Subcutaneous abdominal adipose tissue (tissue), 5 donors: Measurements from ENCODE around the gene ACTR6.
A peak's percentile ranks its signal among the peaks of the same experiment; 100 is the strongest.

ENCODE experiments used
- H3K27ac ChIP-seq: one replicate; pipeline ENCODE4 v1.7.0; 2013; ENCODE audit warnings: low read depth, mild to moderate bottlenecking, inconsistent platforms, low read length, moderate library complexity
- H3K27me3 ChIP-seq, 5 donors: one replicate each; pipeline ENCODE4 v1.7.0; 2013; ENCODE audit warnings: low read length in 5 of 5, inconsistent platforms in 1 of 5; ENCODE audit not compliant: control insufficient read depth in 5 of 5, insufficient read depth in 4 of 5
- H3K36me3 ChIP-seq, 5 donors: one replicate each; pipeline ENCODE4 v1.7.0; 2013; ENCODE audit warnings: low read length in 5 of 5; ENCODE audit not compliant: control insufficient read depth in 5 of 5, insufficient read depth in 5 of 5
- H3K4me1 ChIP-seq, 5 donors: one replicate each; pipeline ENCODE4 v1.7.0; 2013; ENCODE audit warnings: low read length in 5 of 5, mild to moderate bottlenecking in 3 of 5, moderate library complexity in 1 of 5; ENCODE audit not compliant: control insufficient read depth in 5 of 5, insufficient read depth in 5 of 5
- H3K4me3 ChIP-seq, 5 donors: one replicate each; pipeline ENCODE4 v1.7.0; 2013; ENCODE audit warnings: low read length in 5 of 5, low read depth in 1 of 5
- H3K9ac ChIP-seq, 5 donors: one replicate each; pipeline ENCODE4 v1.7.0; 2013; ENCODE audit warnings: low read length in 5 of 5, mild to moderate bottlenecking in 4 of 5, moderate library complexity in 3 of 5
- H3K9me3 ChIP-seq, 5 donors: one replicate each; pipeline ENCODE4 v1.7.0; 2013; ENCODE audit warnings: low read length in 5 of 5; ENCODE audit not compliant: control insufficient read depth in 5 of 5
- donor health status: healthy.
- donor health status: healthy.
- donor health status: healthy.
- donor health status: healthy.
- donor health status: healthy.

Gene ACTR6

DNA sequence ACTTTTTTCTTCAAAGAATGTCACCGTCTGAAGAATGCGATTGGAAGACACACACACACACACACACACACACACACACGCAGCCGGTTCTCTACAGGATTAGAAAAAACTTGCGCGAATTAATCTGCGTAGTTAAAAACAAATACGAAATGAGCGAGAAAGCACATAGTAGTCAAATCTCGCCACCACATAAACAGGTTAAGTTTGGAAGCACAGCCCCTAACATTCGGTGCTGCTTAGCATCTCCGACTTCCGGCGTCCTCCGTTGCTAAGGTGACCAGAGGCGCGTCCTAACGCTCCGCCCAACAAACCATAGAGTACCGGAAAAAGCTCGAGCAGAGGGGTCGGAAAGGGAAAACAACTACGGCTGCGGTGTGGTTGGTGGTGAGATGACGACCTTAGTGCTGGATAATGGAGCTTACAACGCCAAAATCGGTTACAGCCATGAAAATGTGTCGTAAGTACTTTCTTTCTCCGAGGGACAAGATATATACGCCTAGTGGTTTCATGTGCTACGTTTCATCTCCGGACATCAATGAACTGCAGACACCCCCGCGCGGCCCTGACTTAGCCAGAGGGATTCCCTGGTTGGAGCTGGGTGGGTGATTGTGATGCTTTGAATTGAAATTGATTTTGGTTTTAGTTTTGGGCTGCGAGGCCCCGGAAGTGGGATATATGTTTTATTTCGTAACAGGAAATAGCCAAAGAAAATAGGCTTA, at the start of gene ACTR6:
ACTR6 (plus strand) TSS at position 353 of the 719 bp plus-strand sequence; CDS start at position 390, 37 bp downstream.
- Histone ChIP-seq H3K9ac (peak within 1 kb of the TSS; percentile 73 to 91 (median 78)), H3K36me3 (no peaks in the 10 kb centered on the region), H3K27me3 (no peaks in the 10 kb centered on the region), H3K4me3 (peak within 1 kb of the TSS; percentile 86 to 95 (median 92)), H3K27ac (peak within 1 kb of the TSS; percentile 76), H3K4me1 (peaks cover 0 to 25% (median 21%) of the 10 kb centered on the region in 5 donors), H3K9me3 (no peaks in the 10 kb centered on the region)

DNA sequence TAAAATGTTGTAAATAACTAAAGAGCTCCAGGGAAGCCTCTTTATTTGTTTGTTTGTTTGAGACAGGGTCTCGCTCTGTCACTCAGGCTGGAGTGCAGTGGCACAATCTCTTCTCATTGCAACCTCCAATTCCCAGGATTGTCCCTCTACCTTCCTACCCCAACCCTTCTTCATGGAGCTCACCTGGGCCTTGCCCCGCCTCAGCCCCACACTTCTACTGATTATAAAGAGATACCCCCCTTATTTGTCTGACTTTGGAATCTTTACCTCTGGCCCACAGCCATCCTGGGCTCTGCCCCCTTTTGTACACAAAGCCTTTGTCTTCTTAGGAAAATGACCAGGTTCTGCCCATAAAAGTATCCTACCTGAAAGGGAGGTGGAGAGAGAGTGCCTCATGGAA, 48.8 kb upstream of the ACTR6 start:
- H3K27me3 ChIP-seq, result no peaks in the 10 kb centered on the region
- H3K9me3 ChIP-seq, result no peaks in the 10 kb centered on the region
- H3K27ac ChIP-seq, result no peak overlapping the region
- no peaks in the 10 kb centered on the region for H3K36me3 ChIP-seq
- no peak overlapping the region for H3K9ac ChIP-seq
- no peak overlapping the region for H3K4me3 ChIP-seq
- H3K4me1 ChIP-seq, result peaks cover 0 to 4% (median 3%) of the 10 kb centered on the region in 5 donors

DNA sequence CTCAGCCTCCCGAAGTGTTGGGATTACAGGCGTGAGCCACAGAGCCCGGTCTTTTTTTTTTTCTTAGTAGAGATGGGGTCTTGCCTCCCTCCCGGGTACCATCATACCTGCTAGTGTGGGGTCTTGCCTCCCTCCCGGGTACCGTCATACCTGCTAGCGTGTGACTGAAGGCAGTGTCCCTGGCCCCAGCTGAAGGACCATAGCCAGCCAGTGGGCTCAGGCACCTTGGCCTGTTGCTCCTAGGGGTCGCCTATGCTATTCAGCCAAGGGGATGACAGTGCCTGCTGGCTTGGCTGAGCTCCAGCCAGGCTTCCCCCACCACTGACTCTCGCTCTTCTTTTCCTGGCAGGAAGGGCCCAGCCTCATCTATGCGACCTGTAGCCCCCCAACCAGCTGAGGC, 47.5 kb upstream of the ACTR6 start:
- Histone ChIP-seq H3K9ac (no peak overlapping the region), H3K9me3 (no peaks in the 10 kb centered on the region), H3K4me1 (peaks cover 0 to 4% (median 3%) of the 10 kb centered on the region in 5 donors), H3K27ac (no peak overlapping the region), H3K4me3 (no peak overlapping the region), H3K36me3 (no peaks in the 10 kb centered on the region), H3K27me3 (no peaks in the 10 kb centered on the region)

DNA sequence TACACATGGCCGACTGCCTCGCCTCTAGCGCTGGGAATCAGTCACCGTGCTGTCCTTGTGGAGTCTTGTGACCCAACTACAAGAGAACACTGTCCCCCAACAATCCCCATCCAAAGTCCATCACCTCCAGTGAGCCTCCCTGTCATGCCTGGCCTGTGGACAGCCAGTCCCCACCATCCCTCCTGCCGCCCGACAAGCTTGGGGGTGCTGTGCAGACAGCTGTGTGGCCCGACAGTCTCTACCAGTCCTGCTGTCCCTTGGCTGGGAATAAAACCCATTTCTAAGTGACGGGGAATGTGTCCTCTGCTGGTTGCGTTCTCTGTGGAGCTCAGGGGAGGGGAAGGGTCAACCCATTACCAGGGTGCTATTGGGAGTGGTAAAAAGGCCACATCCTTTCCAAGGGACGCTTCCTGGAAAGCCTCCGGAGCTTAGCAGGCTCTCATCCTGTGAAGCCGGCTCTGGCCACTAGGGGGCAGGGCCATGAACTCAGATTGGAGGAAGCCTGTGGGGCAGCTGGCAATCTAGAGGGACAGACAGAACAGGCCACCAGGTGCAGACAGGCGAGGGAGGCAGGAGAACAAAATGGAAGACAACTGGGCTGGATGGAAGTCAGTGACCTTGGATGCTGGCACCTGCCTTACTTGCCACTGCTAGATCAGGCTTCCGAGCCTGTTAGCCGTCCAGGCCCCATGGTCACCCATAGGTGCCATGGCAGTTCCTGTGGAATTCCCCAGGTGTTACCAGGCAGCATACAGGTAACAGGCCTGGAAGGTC, 46.0 kb upstream of the ACTR6 start:
- no peak overlapping the region for H3K27ac ChIP-seq
- H3K9ac ChIP-seq, result no peak overlapping the region
- peaks cover 0 to 4% (median 3%) of the 10 kb centered on the region in 5 donors for H3K4me1 ChIP-seq
- H3K27me3 ChIP-seq, result no peaks in the 10 kb centered on the region
- H3K36me3 ChIP-seq, result no peaks in the 10 kb centered on the region
- H3K4me3 ChIP-seq, result peak overlapping the region in 1 of 5 donors; percentile 2
- H3K9me3 ChIP-seq, result no peaks in the 10 kb centered on the region

DNA sequence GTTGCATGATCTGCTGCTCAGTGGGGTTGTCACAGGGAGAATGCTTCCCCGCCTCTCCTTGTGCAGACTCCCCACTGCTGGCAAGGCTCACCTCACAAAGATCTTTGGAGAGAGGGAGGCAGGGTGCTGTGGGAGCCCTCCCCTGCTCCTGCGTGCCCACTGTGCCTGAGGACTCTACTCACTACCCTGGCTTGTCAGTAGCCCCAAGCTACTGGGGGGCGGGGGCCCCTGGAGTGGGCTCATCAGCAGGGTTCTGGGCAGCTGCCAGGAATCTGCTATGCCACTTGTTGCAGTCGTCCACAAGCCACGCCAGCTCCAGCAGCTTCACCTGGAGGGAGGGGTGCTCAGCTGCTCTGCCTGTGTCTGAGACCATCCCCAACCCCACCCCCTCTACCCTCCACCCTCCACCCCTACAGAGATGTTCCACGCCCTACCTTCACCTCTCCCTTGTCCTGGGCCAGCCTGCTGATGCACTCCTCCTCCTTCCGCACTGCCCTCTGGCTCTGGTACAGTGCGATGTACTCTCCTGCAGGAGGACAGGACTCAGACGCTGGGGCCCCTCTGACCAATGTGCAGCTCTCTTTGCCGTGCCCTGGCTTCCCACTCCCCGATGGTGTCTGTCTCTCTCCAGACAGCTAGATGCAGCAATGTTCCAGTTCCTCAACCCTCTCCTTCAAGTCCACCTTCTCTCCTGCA, 43.7 kb upstream of the ACTR6 start:
- H3K4me1 ChIP-seq, result peaks cover 0 to 4% (median 3%) of the 10 kb centered on the region in 5 donors
- H3K4me3 ChIP-seq, result no peak overlapping the region
- no peaks in the 10 kb centered on the region for H3K9me3 ChIP-seq
- no peak overlapping the region for H3K9ac ChIP-seq
- H3K27me3 ChIP-seq, result no peaks in the 10 kb centered on the region
- no peaks in the 10 kb centered on the region for H3K36me3 ChIP-seq
- H3K27ac ChIP-seq, result no peak overlapping the region

DNA sequence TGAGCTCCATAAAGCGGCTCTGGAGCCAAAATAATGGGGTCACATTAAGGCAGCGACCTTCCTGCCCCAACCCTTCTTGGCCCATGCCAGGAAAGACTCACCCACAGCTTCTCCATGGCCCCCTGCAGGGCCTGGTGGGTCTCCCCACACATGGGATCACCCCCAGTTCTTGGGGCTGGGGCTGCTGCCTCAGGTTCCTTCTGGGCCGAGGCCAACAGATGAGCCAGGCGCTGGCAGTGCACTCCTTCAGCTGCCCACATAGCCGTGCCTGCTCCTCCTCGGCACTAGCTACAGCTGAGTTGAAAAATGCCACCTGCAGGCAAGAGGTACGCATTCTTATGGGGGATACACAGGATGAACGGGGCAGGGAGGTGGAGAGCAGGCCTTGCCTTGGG, 43.2 kb upstream of the ACTR6 start:
- no peaks in the 10 kb centered on the region for H3K27me3 ChIP-seq
- no peak overlapping the region for H3K4me3 ChIP-seq
- no peaks in the 10 kb centered on the region for H3K9me3 ChIP-seq
- H3K36me3 ChIP-seq, result no peaks in the 10 kb centered on the region
- peaks cover 0 to 4% (median 3%) of the 10 kb centered on the region in 5 donors for H3K4me1 ChIP-seq
- H3K27ac ChIP-seq, result no peak overlapping the region
- H3K9ac ChIP-seq, result no peak overlapping the region

DNA sequence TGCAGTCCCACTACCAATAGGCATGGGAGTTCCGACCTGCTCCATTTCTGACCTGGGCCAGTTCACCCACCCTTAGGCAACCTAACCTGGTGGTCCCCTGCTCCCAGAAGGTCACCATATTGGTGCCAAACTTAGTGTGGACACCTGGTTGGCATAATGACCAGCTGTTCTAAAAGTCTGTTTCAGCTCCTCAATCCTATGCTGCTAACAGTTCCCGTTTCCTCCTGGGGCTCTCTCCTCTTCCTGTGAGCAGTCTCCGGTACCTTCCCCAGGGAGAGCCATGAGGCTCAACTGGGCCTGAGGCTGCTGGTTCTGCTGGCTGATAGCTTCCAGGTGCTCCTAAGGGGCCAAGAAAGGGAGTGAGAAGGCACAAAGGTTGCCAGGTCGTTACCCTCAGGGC, 42.1 kb upstream of the ACTR6 start:
- Histone ChIP-seq H3K27ac (no peak overlapping the region), H3K9ac (no peak overlapping the region), H3K36me3 (no peaks in the 10 kb centered on the region), H3K4me1 (peaks cover under 1 to 5% (median 4%) of the 10 kb centered on the region in 5 donors), H3K9me3 (no peaks in the 10 kb centered on the region), H3K27me3 (no peaks in the 10 kb centered on the region), H3K4me3 (no peak overlapping the region)

DNA sequence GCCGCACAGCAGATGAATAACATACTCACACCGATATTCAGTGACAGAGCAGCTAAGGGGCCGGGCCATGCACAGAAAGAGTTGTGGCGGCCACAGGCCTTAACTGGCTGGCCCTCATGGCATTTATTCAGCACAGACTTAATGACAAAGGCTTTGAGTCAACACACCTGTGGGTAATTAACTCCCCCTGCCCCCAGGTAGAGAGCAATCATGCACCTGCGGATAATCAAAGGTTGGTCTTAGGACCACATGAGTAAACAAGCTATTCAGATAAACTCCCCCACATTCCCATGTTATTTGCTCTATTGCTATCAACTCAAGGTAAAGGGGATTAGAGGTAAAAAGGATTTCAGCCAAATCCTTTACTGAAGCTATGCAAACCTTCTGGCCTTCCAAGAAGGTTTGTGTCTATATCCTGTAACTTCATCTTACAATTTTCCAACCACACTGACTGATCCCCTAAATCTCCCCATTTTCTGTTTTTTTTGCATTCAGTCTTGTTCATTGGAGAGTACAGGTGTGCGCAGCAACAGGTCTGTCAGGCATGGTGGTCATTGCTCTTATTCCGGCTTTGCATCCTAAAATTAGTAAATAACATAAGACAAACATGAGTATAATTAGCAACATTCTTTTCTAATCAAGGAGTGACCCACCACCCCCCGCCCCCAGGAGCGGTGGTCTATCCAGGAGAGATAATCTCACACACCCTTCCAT, 41.1 kb upstream of the ACTR6 start:
- H3K9ac ChIP-seq, result no peak overlapping the region
- no peaks in the 10 kb centered on the region for H3K9me3 ChIP-seq
- peaks cover 1 to 13% (median 11%) of the 10 kb centered on the region in 5 donors for H3K4me1 ChIP-seq
- H3K4me3 ChIP-seq, result no peak overlapping the region
- no peaks in the 10 kb centered on the region for H3K36me3 ChIP-seq
- H3K27ac ChIP-seq, result no peak overlapping the region
- no peaks in the 10 kb centered on the region for H3K27me3 ChIP-seq

DNA sequence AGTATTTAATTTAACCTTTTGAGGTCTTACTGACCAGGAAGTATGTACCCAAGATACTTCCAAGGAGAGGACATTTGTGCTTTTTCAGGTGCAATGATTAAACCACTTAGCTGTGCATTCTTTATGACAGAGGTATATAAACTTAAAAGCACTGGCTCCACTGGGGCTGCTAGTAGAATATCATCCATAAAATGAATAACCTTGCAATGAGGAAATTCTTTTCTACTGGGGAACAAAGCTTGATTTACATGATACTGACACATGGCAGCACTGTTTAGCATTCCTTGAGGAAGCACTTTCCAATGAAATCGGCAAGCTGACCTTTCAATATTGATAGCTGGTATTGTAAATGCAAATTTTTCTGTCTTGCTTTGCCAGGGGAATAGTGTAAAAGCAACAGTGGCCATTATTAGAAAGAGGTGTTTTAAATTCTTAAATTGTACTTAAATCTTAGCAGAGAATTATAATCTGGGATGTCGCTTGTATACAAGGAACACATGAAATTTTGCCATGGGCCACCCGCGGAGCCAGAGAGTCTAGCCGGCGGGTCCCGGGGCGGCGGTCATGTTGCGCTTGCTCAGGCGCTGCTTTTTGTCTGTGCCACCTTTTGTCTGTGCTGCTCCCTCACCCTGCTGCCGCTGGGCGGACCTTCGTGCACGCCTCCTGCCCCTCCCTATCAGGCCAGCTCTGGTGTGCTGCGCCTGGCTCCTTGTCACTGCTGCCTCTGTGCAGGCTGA, 37.0 kb upstream of the ACTR6 start:
- Histone ChIP-seq H3K27me3 (no peaks in the 10 kb centered on the region), H3K36me3 (no peaks in the 10 kb centered on the region), H3K4me1 (peaks cover 0 to 13% (median 10%) of the 10 kb centered on the region in 5 donors), H3K9ac (peak overlapping the region in 3 of 5 donors; percentile 1 to 52 (median 6)), H3K27ac (no peak overlapping the region), H3K9me3 (no peaks in the 10 kb centered on the region), H3K4me3 (peak overlapping the region; percentile 32 to 57 (median 46))
